ENCODE results near the gene GPC5. TPM values are rescaled to one million over a fixed set of nuclear protein-coding genes. Genes with fewer than 3 reads are reported as not detected.

The GPC5 gene
- total and polyA plus RNA-seq, 2 of the 8 experiments (the other 6 are each of a cell fraction or from before 2014, with no cell fraction given) = 0.20 to 0.39 TPM

DNA sequence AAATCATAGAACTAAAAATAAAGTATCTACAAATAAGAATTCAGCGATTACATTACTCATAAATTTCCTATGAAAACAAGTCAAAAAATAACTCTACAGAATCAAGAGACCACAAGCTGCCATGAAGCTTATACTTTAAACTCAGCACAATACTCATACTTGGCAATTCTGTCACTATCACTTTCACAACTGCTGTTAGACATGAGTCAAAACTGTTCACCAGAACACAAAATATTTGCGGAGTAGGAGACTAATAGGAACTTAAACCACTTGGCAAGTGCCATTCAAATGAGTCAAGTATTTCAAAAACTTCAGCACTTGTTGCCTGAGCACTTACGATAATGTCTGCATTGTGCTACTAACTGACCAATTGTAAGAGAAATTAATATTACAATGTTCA lies 1440.4 kb downstream of the GPC5 start (continued):
- no peak for TF ChIP-seq KDM4A (IDR thresholded peaks at IDR 0.05; ENCODE audit: low read depth, low read length, severe bottlenecking)
- TF ChIP-seq EP300 (IDR thresholded peaks at IDR 0.05; ENCODE audit: borderline replicate concordance in 1 of 2, low read depth in 2 of 2, low read length in 2 of 2) = no peak

Data from H1 (cell line).